WERI-Rb-1 (cell line): ENCODE results near the gene KRT81.

ENCODE experiments used
- DNase-seq: peaks from one replicate; pipeline ENCODE4 v3.0.0-alpha.2; 2020
- H3K27ac ChIP-seq: fragments of 250-450 bp; sonication (Bioruptor Pico); 2 replicates; pipeline ENCODE4 v1.5.1; 2020; ENCODE audit warnings: mild to moderate bottlenecking, moderate library complexity
- H3K27me3 ChIP-seq: fragments of 250-450 bp; sonication (Bioruptor Pico); 2 replicates; pipeline ENCODE4 v1.5.1; 2021; ENCODE audit warnings: mild to moderate bottlenecking, low read depth, moderate library complexity; ENCODE audit not compliant: insufficient read depth, severe bottlenecking
- H3K36me3 ChIP-seq: fragments of 250-450 bp; sonication (Bioruptor Pico); 2 replicates; pipeline ENCODE4 v1.5.1; 2020; ENCODE audit warnings: mild to moderate bottlenecking, moderate library complexity
- H3K4me3 ChIP-seq: 2 replicates; pipeline ENCODE4 v1.5.1; 2011; ENCODE audit warnings: low read depth, mild to moderate bottlenecking, control low read depth, low read length
- H3K9me3 ChIP-seq: fragments of 250-450 bp; sonication (Bioruptor Pico); 2 replicates; pipeline ENCODE4 v1.5.1; 2021; ENCODE audit warnings: mild to moderate bottlenecking, moderate library complexity; ENCODE audit not compliant: severe bottlenecking
- TF ChIP-seq, protein P1 (sequence below): IDR thresholded peaks from 2 replicates; pipeline ENCODE4 v1.5.1; 2011; ENCODE audit warnings: low read depth, mild to moderate bottlenecking, control low read depth, inconsistent platforms, low read length

The KRT81 gene

DNA sequence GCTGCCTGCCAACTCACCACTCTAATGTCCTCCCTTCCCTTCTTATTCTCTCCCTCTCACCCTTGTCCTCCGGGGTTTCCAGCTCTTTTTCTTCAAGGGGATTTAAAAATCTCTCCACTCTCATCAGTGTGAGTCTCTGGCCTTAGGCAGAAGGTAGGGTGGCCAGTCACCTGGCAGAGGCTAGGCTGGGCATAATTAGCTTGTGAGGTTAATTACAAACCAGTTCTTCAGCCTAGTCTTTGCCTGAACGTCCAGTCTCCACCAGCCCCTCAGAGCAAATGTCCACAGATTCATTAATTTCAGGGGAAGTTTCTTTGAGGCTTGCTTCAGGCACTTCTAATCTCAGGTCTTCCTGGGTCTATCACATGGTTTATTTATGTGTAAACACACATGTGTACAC, 51.6 kb downstream of the KRT81 start:
- TF ChIP-seq, protein P1, sequence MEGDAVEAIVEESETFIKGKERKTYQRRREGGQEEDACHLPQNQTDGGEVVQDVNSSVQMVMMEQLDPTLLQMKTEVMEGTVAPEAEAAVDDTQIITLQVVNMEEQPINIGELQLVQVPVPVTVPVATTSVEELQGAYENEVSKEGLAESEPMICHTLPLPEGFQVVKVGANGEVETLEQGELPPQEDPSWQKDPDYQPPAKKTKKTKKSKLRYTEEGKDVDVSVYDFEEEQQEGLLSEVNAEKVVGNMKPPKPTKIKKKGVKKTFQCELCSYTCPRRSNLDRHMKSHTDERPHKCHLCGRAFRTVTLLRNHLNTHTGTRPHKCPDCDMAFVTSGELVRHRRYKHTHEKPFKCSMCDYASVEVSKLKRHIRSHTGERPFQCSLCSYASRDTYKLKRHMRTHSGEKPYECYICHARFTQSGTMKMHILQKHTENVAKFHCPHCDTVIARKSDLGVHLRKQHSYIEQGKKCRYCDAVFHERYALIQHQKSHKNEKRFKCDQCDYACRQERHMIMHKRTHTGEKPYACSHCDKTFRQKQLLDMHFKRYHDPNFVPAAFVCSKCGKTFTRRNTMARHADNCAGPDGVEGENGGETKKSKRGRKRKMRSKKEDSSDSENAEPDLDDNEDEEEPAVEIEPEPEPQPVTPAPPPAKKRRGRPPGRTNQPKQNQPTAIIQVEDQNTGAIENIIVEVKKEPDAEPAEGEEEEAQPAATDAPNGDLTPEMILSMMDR, result no peak
- H3K36me3 ChIP-seq, result no peaks in the 10 kb centered on the region
- H3K27ac ChIP-seq, result no peak overlapping the region
- no peaks in the 10 kb centered on the region for H3K27me3 ChIP-seq
- no peaks in the 10 kb centered on the region for H3K9me3 ChIP-seq
- no peak overlapping the region for H3K4me3 ChIP-seq
- no peak for DNase-seq

GRCh38 chr12:52238916-52239646, 52.3 kb downstream of the KRT81 start:
- no peak overlapping the region for H3K27ac ChIP-seq
- TF ChIP-seq, protein P1, result no peak
- no peaks in the 10 kb centered on the region for H3K36me3 ChIP-seq
- H3K4me3 ChIP-seq, result no peak overlapping the region
- no peaks in the 10 kb centered on the region for H3K27me3 ChIP-seq
- no peak for DNase-seq
- no peaks in the 10 kb centered on the region for H3K9me3 ChIP-seq

DNA sequence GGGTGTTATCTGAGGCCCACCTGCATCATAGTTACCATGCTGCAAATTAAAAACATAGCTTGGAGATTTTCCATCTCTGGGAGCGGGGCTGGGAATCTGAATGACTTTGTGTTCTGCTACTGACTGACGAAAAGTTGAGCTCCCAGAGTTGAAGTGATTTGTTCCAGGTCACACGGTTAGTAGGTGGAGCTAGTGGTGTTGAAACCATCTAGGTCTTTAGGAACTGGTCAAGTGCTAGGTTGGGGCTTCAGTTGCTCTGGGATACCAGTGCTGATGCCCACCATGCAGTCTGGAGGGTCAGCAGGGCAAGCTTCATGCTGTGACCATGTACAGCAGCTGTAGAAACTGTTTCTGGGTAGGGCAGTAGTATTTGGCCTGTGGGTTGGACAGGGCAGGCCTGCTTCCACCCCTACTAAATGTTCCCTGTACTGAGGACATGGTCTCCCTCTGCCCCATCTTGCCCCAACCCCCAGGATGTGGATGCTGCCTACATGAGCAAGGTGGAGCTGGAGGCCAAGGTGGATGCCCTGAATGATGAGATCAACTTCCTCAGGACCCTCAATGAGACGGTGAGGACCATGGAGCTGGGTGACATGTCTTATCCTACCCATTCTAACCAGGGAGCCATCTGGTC, 53.0 kb downstream of the KRT81 start:
- TF ChIP-seq, protein P1, result no peak
- Histone ChIP-seq H3K9me3 (no peaks in the 10 kb centered on the region), H3K27me3 (no peaks in the 10 kb centered on the region), H3K36me3 (no peaks in the 10 kb centered on the region), H3K27ac (no peak overlapping the region), H3K4me3 (no peak overlapping the region)
- DNase-seq, result no peak

DNA sequence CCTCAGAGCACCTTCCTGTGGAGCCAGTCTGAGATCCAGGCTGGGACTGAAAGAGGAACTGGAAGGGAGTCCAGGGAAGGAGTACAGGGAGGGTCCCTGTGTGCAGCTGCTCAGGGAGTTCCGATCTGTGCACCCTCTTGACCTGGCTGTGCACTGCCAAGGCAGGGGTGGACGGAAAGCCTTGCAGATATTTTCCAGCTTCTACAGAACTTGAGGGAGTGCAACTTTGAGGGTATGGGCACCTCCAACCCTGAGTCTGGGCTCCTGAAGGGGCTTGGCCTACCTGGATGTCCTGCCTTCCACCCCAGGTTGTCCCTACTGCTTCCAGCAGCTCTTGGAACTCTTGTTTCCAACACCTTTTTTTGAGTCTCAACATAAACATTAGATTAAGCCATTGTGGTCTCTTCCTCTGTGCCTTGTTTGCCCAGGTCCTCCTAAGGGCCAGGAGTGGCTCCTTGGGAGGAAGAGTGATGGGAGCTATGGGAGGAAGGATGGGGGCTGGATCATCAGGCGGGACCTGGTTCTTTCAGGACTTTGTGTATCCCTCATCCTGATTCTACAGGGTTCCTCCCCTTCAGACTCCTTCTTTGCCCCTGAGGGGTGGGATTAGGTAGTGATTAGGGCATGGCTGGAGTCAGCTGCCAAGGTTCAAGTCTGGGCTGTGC, 54.8 kb downstream of the KRT81 start:
- TF ChIP-seq, protein P1, result no peak
- no peak for DNase-seq
- H3K4me3 ChIP-seq, result no peak overlapping the region
- no peak overlapping the region for H3K27ac ChIP-seq
- H3K9me3 ChIP-seq, result no peaks in the 10 kb centered on the region
- H3K36me3 ChIP-seq, result no peaks in the 10 kb centered on the region
- no peaks in the 10 kb centered on the region for H3K27me3 ChIP-seq
